Erythroblast (primary cell): ENCODE data around the gene RBX1.
A peak's percentile ranks its signal among the peaks of the same experiment; 100 is the strongest.

Experiments used
- DNase-seq, 2 experiments: peaks; one replicate each; lab custom pipeline; 2025; lab: John Stamatoyannopoulos, UW
- GATA1 ChIP-seq: IDR thresholded peaks from 2 replicates; pipeline ENCODE4 v1.6.1; 2011; ENCODE audit warnings: low read depth, mild to moderate bottlenecking, control low read depth, low read length, moderate library complexity
- POLR2A ChIP-seq: IDR thresholded peaks from 2 replicates; pipeline ENCODE4 v1.6.1; 2011; ENCODE audit warnings: mild to moderate bottlenecking, low read length

RBX1 gene

GRCh38 chr22:41022470-41023298, 71.5 kb downstream of the RBX1 start:
- TF ChIP-seq POLR2A (peak; percentile 50), GATA1 (no peak)
- DNase-seq, result peak; percentile 85 to 91
